ENCODE data around the gene COL2A1.

COL2A1 gene

DNA sequence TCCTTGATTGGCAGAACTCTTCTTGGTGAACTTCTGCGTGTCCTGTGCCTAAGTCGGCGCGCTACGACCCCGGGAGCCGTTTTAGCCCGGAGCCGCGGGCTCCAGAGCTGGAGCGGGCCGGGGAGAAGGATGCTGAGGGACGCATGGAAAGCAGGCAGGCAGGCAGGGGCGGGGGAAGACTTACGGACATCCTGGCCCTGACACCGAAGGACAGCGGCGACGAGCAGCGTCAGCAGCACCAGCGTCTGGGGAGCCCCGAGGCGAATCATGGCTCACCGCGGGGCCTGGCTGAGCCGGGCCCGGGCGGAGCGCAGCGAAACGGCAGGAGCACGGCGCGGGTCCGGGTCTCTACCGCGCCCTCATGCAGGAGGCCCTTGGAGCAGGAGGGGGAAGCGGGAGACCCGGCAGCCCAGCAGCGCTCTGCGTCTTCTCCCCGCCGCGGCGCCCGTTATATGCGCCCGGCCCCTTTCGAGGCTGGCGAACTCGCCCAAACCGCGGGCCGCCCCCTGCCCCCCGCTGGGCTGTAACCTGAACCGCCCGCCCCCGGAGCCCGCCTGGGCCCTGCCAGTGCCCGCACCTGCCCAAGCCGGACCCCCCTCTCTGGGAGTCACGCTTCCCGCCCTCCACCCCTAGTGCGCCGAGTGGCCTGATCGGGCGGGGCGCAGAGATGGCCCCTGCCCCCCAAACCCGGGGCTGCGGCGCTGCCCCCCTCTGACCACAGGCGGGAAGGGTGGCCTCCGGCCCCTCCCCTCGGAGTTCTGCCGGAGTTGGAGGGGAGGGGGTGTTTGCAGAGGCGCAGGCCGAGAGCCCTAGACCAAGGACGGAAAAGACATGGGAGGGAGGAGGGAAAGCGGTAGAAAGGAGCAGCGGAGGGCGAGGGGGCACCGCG, at the start of gene COL2A1:
COL2A1 (minus strand) TSS at position 424 of the 889 bp plus-strand sequence; CDS start at position 269, 155 bp downstream.
- H3K4me1 ChIP-seq (ENCODE audit: control insufficient read depth, insufficient read depth, low read length) = peaks cover 18% of the 10 kb centered on the region
- POLR2A ChIA-PET = no interaction called here
- TF ChIP-seq ZNF548 (tag by site-specific recombination; IDR thresholded peaks at IDR 0.05) (no peak), ZNF561 (tag by site-specific recombination; IDR thresholded peaks at IDR 0.05; ENCODE audit: borderline replicate concordance) (no peak), ZNF155 (tag by site-specific recombination; IDR thresholded peaks at IDR 0.05) (no peak), OSR2 (tag by site-specific recombination; IDR thresholded peaks at IDR 0.05) (no peak), ZNF24 (tag by site-specific recombination; IDR thresholded peaks at IDR 0.05) (no peak), ZBTB20 (tag by site-specific recombination; IDR thresholded peaks at IDR 0.05) (peak; percentile 47; the same call in 1 of the 2 replicates), WT1 (tag by site-specific recombination; IDR thresholded peaks at IDR 0.05) (0 out of 2 replicates have a peak, but pooled peaks have one; percentile 17), BCL11B (tag by site-specific recombination; IDR thresholded peaks at IDR 0.05; ENCODE audit: low read depth) (no peak), ZNF596 (tag by site-specific recombination; IDR thresholded peaks at IDR 0.05) (no peak), ZNF677 (tag by site-specific recombination; IDR thresholded peaks at IDR 0.05) (no peak), ZNF350 (tag by site-specific recombination; IDR thresholded peaks at IDR 0.05) (no peak), ZBTB48 (tag by site-specific recombination; IDR thresholded peaks at IDR 0.05) (no peak), ZNF423 (tag by site-specific recombination; IDR thresholded peaks at IDR 0.05) (0 out of 2 replicates have a peak, but pooled peaks have one; percentile 28), ZBTB17 (tag by site-specific recombination; IDR thresholded peaks at IDR 0.05) (no peak)
- TF ChIP-seq, protein P1, sequence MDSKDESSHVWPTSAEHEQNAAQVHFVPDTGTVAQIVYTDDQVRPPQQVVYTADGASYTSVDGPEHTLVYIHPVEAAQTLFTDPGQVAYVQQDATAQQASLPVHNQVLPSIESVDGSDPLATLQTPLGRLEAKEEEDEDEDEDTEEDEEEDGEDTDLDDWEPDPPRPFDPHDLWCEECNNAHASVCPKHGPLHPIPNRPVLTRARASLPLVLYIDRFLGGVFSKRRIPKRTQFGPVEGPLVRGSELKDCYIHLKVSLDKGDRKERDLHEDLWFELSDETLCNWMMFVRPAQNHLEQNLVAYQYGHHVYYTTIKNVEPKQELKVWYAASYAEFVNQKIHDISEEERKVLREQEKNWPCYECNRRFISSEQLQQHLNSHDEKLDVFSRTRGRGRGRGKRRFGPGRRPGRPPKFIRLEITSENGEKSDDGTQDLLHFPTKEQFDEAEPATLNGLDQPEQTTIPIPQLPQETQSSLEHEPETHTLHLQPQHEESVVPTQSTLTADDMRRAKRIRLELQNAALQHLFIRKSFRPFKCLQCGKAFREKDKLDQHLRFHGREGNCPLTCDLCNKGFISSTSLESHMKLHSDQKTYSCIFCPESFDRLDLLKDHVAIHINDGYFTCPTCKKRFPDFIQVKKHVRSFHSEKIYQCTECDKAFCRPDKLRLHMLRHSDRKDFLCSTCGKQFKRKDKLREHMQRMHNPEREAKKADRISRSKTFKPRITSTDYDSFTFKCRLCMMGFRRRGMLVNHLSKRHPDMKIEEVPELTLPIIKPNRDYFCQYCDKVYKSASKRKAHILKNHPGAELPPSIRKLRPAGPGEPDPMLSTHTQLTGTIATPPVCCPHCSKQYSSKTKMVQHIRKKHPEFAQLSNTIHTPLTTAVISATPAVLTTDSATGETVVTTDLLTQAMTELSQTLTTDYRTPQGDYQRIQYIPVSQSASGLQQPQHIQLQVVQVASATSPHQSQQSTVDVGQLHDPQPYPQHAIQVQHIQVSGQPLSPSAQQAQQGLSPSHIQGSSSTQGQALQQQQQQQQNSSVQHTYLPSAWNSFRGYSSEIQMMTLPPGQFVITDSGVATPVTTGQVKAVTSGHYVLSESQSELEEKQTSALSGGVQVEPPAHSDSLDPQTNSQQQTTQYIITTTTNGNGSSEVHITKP (tag by site-specific recombination; IDR thresholded peaks at IDR 0.05) = no peak
- TF ChIP-seq, protein P2, sequence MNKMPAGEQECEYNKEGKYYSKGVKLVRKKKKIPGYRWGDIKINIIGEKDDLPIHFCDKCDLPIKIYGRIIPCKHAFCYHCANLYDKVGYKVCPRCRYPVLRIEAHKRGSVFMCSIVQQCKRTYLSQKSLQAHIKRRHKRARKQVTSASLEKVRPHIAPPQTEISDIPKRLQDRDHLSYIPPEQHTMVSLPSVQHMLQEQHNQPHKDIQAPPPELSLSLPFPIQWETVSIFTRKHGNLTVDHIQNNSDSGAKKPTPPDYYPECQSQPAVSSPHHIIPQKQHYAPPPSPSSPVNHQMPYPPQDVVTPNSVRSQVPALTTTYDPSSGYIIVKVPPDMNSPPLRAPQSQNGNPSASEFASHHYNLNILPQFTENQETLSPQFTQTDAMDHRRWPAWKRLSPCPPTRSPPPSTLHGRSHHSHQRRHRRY (tag by site-specific recombination; IDR thresholded peaks at IDR 0.05) = no peak
- TF ChIP-seq, protein P3, sequence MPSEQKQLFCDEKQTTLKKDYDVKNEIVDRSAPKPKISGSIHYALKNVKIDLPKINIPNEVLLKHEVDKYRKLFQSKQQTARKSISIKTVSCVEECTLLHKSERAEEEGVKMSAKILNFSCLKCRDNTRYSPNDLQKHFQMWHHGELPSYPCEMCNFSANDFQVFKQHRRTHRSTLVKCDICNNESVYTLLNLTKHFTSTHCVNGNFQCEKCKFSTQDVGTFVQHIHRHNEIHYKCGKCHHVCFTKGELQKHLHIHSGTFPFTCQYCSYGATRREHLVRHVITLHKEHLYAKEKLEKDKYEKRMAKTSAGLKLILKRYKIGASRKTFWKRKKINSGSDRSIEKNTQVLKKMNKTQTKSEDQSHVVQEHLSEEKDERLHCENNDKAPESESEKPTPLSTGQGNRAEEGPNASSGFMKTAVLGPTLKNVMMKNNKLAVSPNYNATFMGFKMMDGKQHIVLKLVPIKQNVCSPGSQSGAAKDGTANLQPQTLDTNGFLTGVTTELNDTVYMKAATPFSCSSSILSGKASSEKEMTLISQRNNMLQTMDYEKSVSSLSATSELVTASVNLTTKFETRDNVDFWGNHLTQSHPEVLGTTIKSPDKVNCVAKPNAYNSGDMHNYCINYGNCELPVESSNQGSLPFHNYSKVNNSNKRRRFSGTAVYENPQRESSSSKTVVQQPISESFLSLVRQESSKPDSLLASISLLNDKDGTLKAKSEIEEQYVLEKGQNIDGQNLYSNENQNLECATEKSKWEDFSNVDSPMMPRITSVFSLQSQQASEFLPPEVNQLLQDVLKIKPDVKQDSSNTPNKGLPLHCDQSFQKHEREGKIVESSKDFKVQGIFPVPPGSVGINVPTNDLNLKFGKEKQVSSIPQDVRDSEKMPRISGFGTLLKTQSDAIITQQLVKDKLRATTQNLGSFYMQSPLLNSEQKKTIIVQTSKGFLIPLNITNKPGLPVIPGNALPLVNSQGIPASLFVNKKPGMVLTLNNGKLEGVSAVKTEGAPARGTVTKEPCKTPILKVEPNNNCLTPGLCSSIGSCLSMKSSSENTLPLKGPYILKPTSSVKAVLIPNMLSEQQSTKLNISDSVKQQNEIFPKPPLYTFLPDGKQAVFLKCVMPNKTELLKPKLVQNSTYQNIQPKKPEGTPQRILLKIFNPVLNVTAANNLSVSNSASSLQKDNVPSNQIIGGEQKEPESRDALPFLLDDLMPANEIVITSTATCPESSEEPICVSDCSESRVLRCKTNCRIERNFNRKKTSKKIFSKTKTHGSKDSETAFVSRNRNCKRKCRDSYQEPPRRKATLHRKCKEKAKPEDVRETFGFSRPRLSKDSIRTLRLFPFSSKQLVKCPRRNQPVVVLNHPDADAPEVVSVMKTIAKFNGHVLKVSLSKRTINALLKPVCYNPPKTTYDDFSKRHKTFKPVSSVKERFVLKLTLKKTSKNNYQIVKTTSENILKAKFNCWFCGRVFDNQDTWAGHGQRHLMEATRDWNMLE (tag by site-specific recombination; conservative IDR thresholded peaks at IDR 0.05; ENCODE audit: low read depth) = no peak
- TF ChIP-seq, protein P4, sequence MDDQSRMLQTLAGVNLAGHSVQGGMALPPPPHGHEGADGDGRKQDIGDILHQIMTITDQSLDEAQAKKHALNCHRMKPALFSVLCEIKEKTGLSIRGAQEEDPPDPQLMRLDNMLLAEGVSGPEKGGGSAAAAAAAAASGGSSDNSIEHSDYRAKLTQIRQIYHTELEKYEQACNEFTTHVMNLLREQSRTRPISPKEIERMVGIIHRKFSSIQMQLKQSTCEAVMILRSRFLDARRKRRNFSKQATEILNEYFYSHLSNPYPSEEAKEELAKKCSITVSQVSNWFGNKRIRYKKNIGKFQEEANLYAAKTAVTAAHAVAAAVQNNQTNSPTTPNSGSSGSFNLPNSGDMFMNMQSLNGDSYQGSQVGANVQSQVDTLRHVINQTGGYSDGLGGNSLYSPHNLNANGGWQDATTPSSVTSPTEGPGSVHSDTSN (CRISPR knock-in tag; IDR thresholded peaks at IDR 0.05) = no peak
- TF ChIP-seq, protein P5, sequence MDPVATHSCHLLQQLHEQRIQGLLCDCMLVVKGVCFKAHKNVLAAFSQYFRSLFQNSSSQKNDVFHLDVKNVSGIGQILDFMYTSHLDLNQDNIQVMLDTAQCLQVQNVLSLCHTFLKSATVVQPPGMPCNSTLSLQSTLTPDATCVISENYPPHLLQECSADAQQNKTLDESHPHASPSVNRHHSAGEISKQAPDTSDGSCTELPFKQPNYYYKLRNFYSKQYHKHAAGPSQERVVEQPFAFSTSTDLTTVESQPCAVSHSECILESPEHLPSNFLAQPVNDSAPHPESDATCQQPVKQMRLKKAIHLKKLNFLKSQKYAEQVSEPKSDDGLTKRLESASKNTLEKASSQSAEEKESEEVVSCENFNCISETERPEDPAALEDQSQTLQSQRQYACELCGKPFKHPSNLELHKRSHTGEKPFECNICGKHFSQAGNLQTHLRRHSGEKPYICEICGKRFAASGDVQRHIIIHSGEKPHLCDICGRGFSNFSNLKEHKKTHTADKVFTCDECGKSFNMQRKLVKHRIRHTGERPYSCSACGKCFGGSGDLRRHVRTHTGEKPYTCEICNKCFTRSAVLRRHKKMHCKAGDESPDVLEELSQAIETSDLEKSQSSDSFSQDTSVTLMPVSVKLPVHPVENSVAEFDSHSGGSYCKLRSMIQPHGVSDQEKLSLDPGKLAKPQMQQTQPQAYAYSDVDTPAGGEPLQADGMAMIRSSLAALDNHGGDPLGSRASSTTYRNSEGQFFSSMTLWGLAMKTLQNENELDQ (tag by site-specific recombination; IDR thresholded peaks at IDR 0.05; ENCODE audit: low read depth) = no peak
- TF ChIP-seq, protein P6, sequence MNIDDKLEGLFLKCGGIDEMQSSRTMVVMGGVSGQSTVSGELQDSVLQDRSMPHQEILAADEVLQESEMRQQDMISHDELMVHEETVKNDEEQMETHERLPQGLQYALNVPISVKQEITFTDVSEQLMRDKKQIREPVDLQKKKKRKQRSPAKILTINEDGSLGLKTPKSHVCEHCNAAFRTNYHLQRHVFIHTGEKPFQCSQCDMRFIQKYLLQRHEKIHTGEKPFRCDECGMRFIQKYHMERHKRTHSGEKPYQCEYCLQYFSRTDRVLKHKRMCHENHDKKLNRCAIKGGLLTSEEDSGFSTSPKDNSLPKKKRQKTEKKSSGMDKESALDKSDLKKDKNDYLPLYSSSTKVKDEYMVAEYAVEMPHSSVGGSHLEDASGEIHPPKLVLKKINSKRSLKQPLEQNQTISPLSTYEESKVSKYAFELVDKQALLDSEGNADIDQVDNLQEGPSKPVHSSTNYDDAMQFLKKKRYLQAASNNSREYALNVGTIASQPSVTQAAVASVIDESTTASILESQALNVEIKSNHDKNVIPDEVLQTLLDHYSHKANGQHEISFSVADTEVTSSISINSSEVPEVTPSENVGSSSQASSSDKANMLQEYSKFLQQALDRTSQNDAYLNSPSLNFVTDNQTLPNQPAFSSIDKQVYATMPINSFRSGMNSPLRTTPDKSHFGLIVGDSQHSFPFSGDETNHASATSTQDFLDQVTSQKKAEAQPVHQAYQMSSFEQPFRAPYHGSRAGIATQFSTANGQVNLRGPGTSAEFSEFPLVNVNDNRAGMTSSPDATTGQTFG (tag by site-specific recombination; IDR thresholded peaks at IDR 0.05; ENCODE audit: borderline replicate concordance) = no peak

More for the DNA sequence above, at the start of gene COL2A1:
- Histone ChIP-seq H3K36me3 (ENCODE audit: control insufficient read depth in 2 of 2, insufficient read depth in 1 of 2, low read length in 2 of 2) (no peaks in the 10 kb centered on the region), H3K27ac (ENCODE audit: extremely low read depth, low read depth, low read length) (peak within 1 kb of the TSS; percentile 43; the same call in 1 of the 2 replicates), H3K9me3 (ENCODE audit: control insufficient read depth, insufficient read depth, low read depth, low read length) (no peaks in the 10 kb centered on the region), H3K4me3 (ENCODE audit: low read depth, low read length) (peak within 1 kb of the TSS; percentile 37)
- CTCF ChIA-PET = interaction anchor here (0.6 kb wide), 1 partner anchor 289 kb away, joined by 4 read pairs; no protein-coding TSS in a partner anchor

Data from HEK293 (cell line).